OCI-LY3 (cell line): Measurements from ENCODE around the gene EMILIN2.
A peak's percentile ranks its signal among the peaks of the same experiment; 100 is the strongest.

Experiments used
- H2AFZ ChIP-seq: fragments of 200-600, 300-600 bp; shearing (Covaris generic); 2 replicates; pipeline ENCODE4 v1.6.0; 2014; ENCODE audit warnings: antibody characterized with exemption, low read depth, low read length
- H3K27ac ChIP-seq: fragments of 200-600, 300-600 bp; sonication (generic); 2 replicates; pipeline ENCODE4 v1.5.1; 2014; ENCODE audit warnings: mild to moderate bottlenecking, low read length, moderate library complexity, mixed read lengths
- H3K27me3 ChIP-seq: fragments of 200-600, 300-600 bp; sonication (generic); 2 replicates; pipeline ENCODE4 v1.6.1; 2014; ENCODE audit warnings: low read depth, low read length, mixed read lengths
- H3K36me3 ChIP-seq: fragments of 200-600, 300-600 bp; sonication (generic); replicated peaks from 2 replicates; pipeline ENCODE3; 2014; ENCODE audit warnings: low read depth, low read length, mixed read lengths
- H3K4me1 ChIP-seq: fragments of 300-600, 200-600 bp; sonication (generic); 2 replicates; pipeline ENCODE4 v1.6.1; 2014; ENCODE audit warnings: low read length, mixed read lengths
- H3K4me2 ChIP-seq: fragments of 200-600, 300-600 bp; sonication (generic); 2 replicates; pipeline ENCODE4 v1.6.1; 2014; ENCODE audit warnings: low read length, mixed read lengths
- H3K4me3 ChIP-seq: fragments of 300-600, 200-600 bp; sonication (generic); 2 replicates; pipeline ENCODE4 v1.5.1; 2014; ENCODE audit warnings: antibody characterized with exemption, mild to moderate bottlenecking, low read length, moderate library complexity
- H3K79me2 ChIP-seq: fragments of 300-600, 200-600 bp; shearing (Covaris generic); 2 replicates; pipeline ENCODE4 v1.6.1; 2014; ENCODE audit warnings: mild to moderate bottlenecking, low read length, mixed read lengths
- H3K9ac ChIP-seq: fragments of 300-600, 200-600 bp; shearing (Covaris generic); 2 replicates; pipeline ENCODE4 v1.6.0; 2014; ENCODE audit warnings: mild to moderate bottlenecking, low read length, moderate library complexity
- H3K9me3 ChIP-seq: fragments of 200-600, 300-600 bp; shearing (Covaris generic); 2 replicates; pipeline ENCODE4 v1.6.1; 2014; ENCODE audit warnings: low read length, mixed read lengths; ENCODE audit not compliant: insufficient read depth
- H4K20me1 ChIP-seq: fragments of 200-600, 300-600 bp; sonication (generic); 2 replicates; pipeline ENCODE4 v1.6.1; 2016; ENCODE audit warnings: low read length, mixed read lengths; ENCODE audit not compliant: insufficient read depth
- CTCF ChIP-seq: fragments of 200-600, 300-600 bp; sonication (generic); IDR thresholded peaks from 2 replicates; pipeline ENCODE4 v1.5.1; 2014; ENCODE audit warnings: antibody characterized with exemption, low read length, low read depth
- EZH2phosphoT487 ChIP-seq: fragments of 200-600 bp; shearing (Covaris generic); IDR thresholded peaks from 2 replicates; pipeline ENCODE4 v1.6.1; 2018; ENCODE audit warnings: antibody characterized with exemption, mixed run types, low read depth

EMILIN2 gene

GRCh38 chr18:2917259-2918047 is 70.6 kb downstream of the EMILIN2 start:
- peaks cover 90% of the 10 kb centered on the region for H3K36me3 ChIP-seq
- H3K27ac ChIP-seq: peak overlapping the region; percentile 56
- H2AFZ ChIP-seq: no peak overlapping the region
- no peak overlapping the region for H3K9ac ChIP-seq
- H3K79me2 ChIP-seq: 0 out of 2 replicates have a peak, but pooled peaks cover 4% of the 10 kb centered on the region
- H3K4me2 ChIP-seq: peak overlapping the region; percentile 29
- no peak overlapping the region for H3K4me3 ChIP-seq
- H3K27me3 ChIP-seq: no peaks in the 10 kb centered on the region
- H4K20me1 ChIP-seq: peaks cover 6% of the 10 kb centered on the region; the same call in 1 of the 2 replicates
- H3K4me1 ChIP-seq: peaks cover 20% of the 10 kb centered on the region
- TF ChIP-seq CTCF: no peak
- TF ChIP-seq EZH2phosphoT487: no peak
- no peaks in the 10 kb centered on the region for H3K9me3 ChIP-seq

DNA sequence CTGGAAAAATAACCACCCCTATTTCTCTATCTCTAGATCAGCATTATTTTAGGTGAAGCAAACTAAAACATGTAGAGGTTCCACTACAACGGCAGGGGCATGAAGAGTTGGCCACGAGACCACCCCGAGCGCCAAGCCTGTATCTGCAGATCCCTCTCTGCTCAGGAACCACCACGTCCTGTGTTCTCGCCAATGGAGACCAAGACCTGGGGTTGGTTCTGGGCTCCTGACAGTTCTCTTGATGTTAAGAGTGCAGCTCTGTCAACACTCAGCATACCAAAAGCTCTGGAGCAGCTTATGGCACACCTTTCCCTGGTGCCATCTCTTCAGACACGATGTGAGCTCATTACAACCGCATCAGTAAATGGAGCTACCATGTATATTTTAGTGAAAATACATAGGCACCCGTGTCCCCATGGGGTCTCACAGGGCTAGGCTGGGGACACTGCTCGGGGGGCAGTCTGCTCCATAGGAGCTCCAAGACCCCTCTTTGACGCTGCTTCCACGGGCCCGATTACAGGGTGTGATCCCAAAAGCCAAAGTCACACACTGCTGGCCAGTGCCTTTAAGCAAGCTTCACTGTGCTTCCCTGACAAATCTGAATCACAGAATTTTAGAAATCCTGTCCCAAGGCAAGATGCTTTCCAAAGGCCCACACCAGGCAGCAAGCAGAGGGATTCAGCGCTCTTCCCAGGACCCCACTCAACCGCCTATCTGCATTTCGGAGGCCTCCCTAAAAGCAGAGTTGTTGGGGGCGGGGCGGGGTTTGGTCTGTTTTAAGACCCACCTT is 72.2 kb downstream of the EMILIN2 start:
- Histone ChIP-seq H3K27me3 (no peaks in the 10 kb centered on the region), H3K27ac (no peak overlapping the region), H3K9me3 (no peaks in the 10 kb centered on the region), H3K36me3 (peaks cover 86% of the 10 kb centered on the region), H3K4me2 (no peak overlapping the region), H3K4me1 (peaks cover 20% of the 10 kb centered on the region), H4K20me1 (peaks cover 6% of the 10 kb centered on the region; the same call in 1 of the 2 replicates), H2AFZ (no peak overlapping the region), H3K9ac (no peak overlapping the region), H3K4me3 (no peak overlapping the region), H3K79me2 (no peaks in the 10 kb centered on the region)
- TF ChIP-seq CTCF (no peak), EZH2phosphoT487 (no peak)

DNA sequence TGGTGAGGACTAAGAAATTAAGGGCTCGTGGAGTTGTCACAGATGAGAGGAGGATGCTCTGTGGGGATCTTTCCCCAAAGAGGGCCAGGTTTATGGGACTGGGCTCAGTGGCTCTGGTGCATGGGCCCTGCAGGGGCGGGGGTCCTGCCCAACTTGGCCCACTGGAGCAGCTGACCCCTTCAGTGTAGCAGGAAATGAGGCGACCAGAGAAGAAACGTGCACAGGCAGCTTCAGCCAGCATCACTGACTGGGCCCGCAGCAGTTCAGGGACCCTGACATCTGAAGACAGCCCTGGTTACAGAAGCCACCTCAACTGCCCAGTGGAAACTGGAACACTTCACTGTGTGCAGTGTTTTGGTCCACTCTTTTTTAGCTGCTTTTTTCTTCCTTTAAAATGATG is 72.8 kb downstream of the EMILIN2 start:
- Histone ChIP-seq H3K4me1 (peaks cover 20% of the 10 kb centered on the region), H3K79me2 (no peaks in the 10 kb centered on the region), H2AFZ (no peak overlapping the region), H3K4me2 (no peak overlapping the region), H3K9me3 (no peaks in the 10 kb centered on the region), H3K36me3 (peaks cover 85% of the 10 kb centered on the region), H3K27me3 (no peaks in the 10 kb centered on the region), H4K20me1 (peaks cover 6% of the 10 kb centered on the region; the same call in 1 of the 2 replicates), H3K9ac (no peak overlapping the region), H3K27ac (no peak overlapping the region), H3K4me3 (no peak overlapping the region)
- TF ChIP-seq EZH2phosphoT487 (no peak), CTCF (no peak)

DNA sequence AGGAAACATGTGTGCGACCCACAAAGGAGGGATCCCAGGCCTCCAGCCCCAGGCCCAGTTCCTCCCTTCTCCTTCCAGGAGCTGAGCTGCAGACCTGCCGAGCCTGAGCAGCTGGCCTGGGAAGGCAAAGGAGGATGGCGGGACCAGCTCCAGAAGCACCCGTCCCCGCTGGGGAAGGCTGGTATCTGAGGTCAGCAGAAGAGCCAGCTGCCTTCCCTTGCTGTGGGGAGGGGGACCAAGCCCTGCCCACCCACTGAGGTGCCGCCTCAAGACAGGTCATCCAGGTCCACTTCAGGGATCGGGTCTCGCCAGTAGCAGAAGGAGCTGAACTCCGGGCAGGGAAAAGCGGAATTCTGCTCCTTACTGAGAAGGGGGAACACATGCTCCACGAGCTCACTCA is 73.2 kb downstream of the EMILIN2 start:
- Histone ChIP-seq H2AFZ (no peak overlapping the region), H3K4me3 (no peak overlapping the region), H3K4me2 (no peak overlapping the region), H3K36me3 (peaks cover 85% of the 10 kb centered on the region), H3K27me3 (no peaks in the 10 kb centered on the region), H3K79me2 (no peaks in the 10 kb centered on the region), H3K9me3 (no peaks in the 10 kb centered on the region), H3K27ac (no peak overlapping the region), H4K20me1 (peaks cover 6% of the 10 kb centered on the region; the same call in 1 of the 2 replicates), H3K9ac (no peak overlapping the region), H3K4me1 (peaks cover 20% of the 10 kb centered on the region)
- TF ChIP-seq EZH2phosphoT487: no peak
- no peak for TF ChIP-seq CTCF
